SJCRH30 (cell line): Measurements from ENCODE around the gene SLC44A1. TPM values are rescaled to one million over a fixed set of nuclear protein-coding genes. Genes with fewer than 3 reads are reported as not detected.

Source experiments
- DNase-seq, 2 experiments: peaks; one replicate each; pipeline ENCODE4 v3.0.0-alpha.2; 2015 to 2020
- H3K27ac ChIP-seq: fragments of 250-450 bp; sonication (Bioruptor Pico); 2 replicates; pipeline ENCODE4 v1.5.1; 2020; ENCODE audit warnings: mild to moderate bottlenecking, moderate library complexity
- H3K27me3 ChIP-seq: fragments of 250-450 bp; sonication (Bioruptor Pico); 2 replicates; pipeline ENCODE4 v1.5.1; 2020; ENCODE audit warnings: mild to moderate bottlenecking, moderate library complexity
- H3K36me3 ChIP-seq: fragments of 250-450 bp; sonication (Bioruptor Pico); 2 replicates; pipeline ENCODE4 v1.5.1; 2020; ENCODE audit warnings: mild to moderate bottlenecking, moderate library complexity
- H3K4me1 ChIP-seq: fragments of 250-450 bp; sonication (Bioruptor Pico); 2 replicates; pipeline ENCODE4 v1.5.1; 2020; ENCODE audit warnings: mild to moderate bottlenecking, moderate library complexity
- H3K4me3 ChIP-seq: fragments of 250-450 bp; sonication (Bioruptor Pico); 2 replicates; pipeline ENCODE4 v1.5.1; 2020; ENCODE audit warnings: mild to moderate bottlenecking, moderate library complexity
- H3K9me3 ChIP-seq: fragments of 250-450 bp; sonication (Bioruptor Pico); replicated peaks from 2 replicates; pipeline ENCODE4 v1.5.1; 2020; ENCODE audit warnings: mild to moderate bottlenecking, moderate library complexity
- total RNA-seq: library from RNA; depleted of rRNA; stranded (reverse); fragments of >200 nt; shearing (Covaris generic); gene quantifications from 2 replicates; pipeline ENCODE4 v1.2.3, GENCODE V29; 2014

Gene SLC44A1
- total RNA-seq, 1 experiment from 2014 or later = 17.9 TPM

DNA sequence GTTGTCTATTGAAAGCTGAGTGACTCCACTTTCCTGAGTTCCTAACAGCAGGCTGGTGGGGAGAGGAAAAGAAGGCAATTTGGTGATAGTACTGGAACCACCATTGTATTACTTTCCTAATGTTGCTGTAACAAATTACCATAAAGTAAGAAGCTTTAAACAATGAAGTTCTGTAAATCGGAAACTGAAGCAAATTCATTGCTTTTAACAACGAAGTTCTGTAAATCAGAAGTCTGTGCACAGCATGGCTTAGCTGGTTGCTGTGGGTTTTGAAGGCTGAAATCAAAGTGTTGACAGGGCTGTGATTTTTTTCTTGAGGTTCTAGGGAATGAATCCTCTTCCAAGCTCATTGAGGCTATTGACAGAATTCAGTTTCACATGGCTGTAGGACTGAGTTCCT, 72.3 kb downstream of the SLC44A1 start:
- no peaks in the 10 kb centered on the region for H3K27me3 ChIP-seq
- no peak for DNase-seq
- no peaks in the 10 kb centered on the region for H3K36me3 ChIP-seq
- H3K27ac ChIP-seq = no peak overlapping the region
- no peak overlapping the region for H3K4me3 ChIP-seq
- no peaks in the 10 kb centered on the region for H3K9me3 ChIP-seq
- H3K4me1 ChIP-seq = no peaks in the 10 kb centered on the region

DNA sequence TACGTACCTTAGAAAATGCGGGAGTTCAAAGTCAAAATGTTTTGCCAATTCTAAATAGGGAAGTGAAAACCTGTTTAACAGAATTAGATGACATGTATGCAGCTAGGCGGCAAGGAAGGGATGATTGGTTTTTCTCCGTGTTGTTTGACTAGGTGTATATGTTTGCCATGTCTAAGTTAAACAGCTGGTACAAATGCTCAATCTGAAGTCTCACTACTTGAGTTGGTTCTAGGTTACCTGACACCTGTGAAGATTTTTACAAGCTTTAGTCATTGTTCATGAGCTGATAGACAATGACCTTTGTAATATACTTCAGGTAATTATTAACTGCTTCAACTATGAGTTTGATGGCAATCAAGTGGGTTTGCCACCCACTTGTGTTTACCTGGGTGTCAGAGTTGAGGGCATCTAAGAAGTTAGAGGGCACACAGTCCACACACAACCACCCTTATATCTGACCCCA, 74.3 kb downstream of the SLC44A1 start:
- no peak for DNase-seq

GRCh38 chr9:105319202-105319813, 74.9 kb downstream of the SLC44A1 start:
- no peak for DNase-seq
- Histone ChIP-seq H3K9me3 (no peaks in the 10 kb centered on the region), H3K4me3 (no peak overlapping the region), H3K27me3 (no peaks in the 10 kb centered on the region), H3K4me1 (no peaks in the 10 kb centered on the region), H3K27ac (no peak overlapping the region), H3K36me3 (no peaks in the 10 kb centered on the region)

More for the DNA sequence above, 74.3 kb downstream of the SLC44A1 start:
- H3K27ac ChIP-seq = no peak overlapping the region
- H3K4me1 ChIP-seq = no peaks in the 10 kb centered on the region
- H3K4me3 ChIP-seq = no peak overlapping the region
- H3K27me3 ChIP-seq = no peaks in the 10 kb centered on the region
- no peaks in the 10 kb centered on the region for H3K9me3 ChIP-seq
- H3K36me3 ChIP-seq = no peaks in the 10 kb centered on the region

GRCh38 chr9:105320568-105320967, 76.1 kb downstream of the SLC44A1 start:
- no peaks in the 10 kb centered on the region for H3K36me3 ChIP-seq
- no peak overlapping the region for H3K27ac ChIP-seq
- no peak for DNase-seq
- no peaks in the 10 kb centered on the region for H3K9me3 ChIP-seq
- no peaks in the 10 kb centered on the region for H3K27me3 ChIP-seq
- H3K4me1 ChIP-seq = no peaks in the 10 kb centered on the region
- H3K4me3 ChIP-seq = no peak overlapping the region

DNA sequence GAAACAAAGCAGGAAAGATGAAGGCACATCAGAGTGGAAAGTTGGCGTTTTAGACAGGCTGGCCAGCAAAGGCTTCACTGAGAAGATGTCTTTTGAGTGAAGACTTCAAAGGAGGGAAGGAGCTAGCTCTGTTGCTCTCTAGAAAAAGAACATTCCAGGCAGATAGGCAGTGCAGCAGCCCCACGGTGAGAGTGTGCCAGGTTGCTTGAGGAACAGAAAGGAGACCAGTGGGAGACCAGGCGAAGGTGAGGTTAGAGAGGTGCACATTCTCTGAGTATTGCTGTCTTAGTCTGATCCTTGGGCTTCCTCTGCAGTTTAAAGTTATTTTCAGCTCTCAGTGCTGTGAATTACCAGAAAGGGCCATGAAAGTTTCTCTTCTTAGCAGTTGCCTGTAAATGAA, 83.8 kb downstream of the SLC44A1 start:
- no peaks in the 10 kb centered on the region for H3K27me3 ChIP-seq
- no peak for DNase-seq
- no peaks in the 10 kb centered on the region for H3K36me3 ChIP-seq
- H3K9me3 ChIP-seq = no peaks in the 10 kb centered on the region
- H3K4me1 ChIP-seq = no peaks in the 10 kb centered on the region
- no peak overlapping the region for H3K27ac ChIP-seq
- no peak overlapping the region for H3K4me3 ChIP-seq

DNA sequence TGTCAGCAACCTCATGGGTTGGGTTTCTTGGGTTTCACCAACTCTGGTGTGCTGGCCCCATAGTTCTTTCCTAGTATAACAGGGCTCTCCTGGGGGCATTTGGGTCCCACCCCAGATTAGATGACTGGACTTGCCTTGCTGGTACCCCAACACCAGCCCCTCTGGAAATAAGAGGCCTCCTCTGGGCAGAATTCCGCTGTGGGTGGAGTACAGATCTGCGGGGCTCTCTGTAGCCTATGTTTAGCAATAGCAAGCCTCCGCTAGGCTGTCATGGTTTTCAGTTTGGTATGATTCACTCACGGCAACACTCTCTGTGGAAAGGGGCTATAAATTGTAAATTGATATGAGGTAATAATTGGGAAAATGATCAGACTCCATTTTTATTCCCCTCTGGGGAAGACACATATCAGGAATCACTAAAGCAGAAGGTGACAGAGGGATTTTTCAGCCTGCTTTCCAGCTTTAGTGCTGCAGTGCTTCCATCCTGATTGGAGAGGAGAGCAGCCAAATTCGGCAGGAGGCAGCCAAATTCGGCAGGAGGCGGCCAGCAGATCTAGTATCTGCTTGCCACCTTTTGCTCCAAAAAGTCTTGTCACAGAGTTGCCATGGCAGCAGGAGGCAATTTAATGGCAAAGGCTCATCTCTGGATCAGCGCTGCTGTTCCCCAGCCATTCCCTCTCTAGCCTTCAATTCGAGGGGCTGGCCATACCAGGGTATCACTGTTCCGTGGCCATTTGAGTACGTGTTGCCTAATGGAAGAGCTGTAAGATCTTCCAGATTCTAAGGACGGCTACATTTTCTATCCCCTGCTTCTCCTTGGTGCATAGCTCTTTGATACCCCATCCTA, 84.6 kb downstream of the SLC44A1 start:
- no peak for DNase-seq

DNA sequence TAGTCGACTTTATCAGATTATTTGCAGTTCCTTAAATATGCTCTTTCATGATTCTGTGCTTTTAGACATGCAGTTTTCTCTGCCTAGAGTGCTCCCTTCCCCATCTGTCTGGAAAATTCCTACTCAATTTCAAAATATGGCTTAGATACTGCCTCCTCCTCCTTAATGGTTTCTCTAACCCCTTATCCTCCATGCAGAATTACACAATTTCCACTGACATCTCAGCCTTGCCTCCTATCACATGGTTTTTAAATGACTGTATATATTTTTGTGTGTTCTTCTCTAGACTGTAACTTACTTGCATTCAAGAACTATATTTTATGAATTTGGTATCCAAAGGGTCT, 85.2 kb downstream of the SLC44A1 start:
- no peak for DNase-seq
- no peak overlapping the region for H3K4me3 ChIP-seq
- H3K4me1 ChIP-seq = no peaks in the 10 kb centered on the region
- H3K27ac ChIP-seq = no peak overlapping the region
- no peaks in the 10 kb centered on the region for H3K36me3 ChIP-seq
- H3K27me3 ChIP-seq = no peaks in the 10 kb centered on the region
- H3K9me3 ChIP-seq = no peaks in the 10 kb centered on the region

More for the DNA sequence above, 84.6 kb downstream of the SLC44A1 start:
- H3K4me1 ChIP-seq = no peaks in the 10 kb centered on the region
- H3K27ac ChIP-seq = no peak overlapping the region
- H3K36me3 ChIP-seq = no peaks in the 10 kb centered on the region
- no peaks in the 10 kb centered on the region for H3K9me3 ChIP-seq
- no peaks in the 10 kb centered on the region for H3K27me3 ChIP-seq
- H3K4me3 ChIP-seq = no peak overlapping the region

GRCh38 chr9:105330201-105330600, 85.8 kb downstream of the SLC44A1 start:
- no peak for DNase-seq
- Histone ChIP-seq H3K4me1 (no peaks in the 10 kb centered on the region), H3K27me3 (no peaks in the 10 kb centered on the region), H3K9me3 (no peaks in the 10 kb centered on the region), H3K27ac (no peak overlapping the region), H3K4me3 (no peak overlapping the region), H3K36me3 (no peaks in the 10 kb centered on the region)

DNA sequence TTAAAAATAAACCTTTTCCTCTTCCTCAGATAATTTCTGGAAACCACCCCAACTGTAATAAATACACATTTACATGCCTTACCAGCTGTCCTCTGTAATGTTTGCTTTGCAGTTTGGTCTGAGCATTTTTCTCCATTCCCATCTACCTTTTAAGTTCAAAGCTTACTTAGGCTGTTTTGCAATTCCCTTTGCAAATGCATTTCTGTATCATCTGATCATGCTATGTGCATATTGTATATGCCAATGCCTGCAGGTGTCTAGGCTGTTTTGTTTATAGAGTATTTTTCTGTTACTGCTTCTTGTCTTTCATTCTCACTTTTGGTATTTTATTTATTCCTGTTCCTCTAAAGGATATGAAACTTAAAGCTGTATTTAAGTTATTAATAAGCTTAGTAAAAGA, 86.3 kb downstream of the SLC44A1 start:
- Histone ChIP-seq H3K4me1 (no peaks in the 10 kb centered on the region), H3K27me3 (no peaks in the 10 kb centered on the region), H3K36me3 (no peaks in the 10 kb centered on the region), H3K9me3 (no peaks in the 10 kb centered on the region), H3K4me3 (no peak overlapping the region), H3K27ac (no peak overlapping the region)
- no peak for DNase-seq

- H3K4me1 ChIP-seq = no peaks in the 10 kb centered on the region
- DNase-seq = no peak
- H3K36me3 ChIP-seq = no peaks in the 10 kb centered on the region
- no peak overlapping the region for H3K27ac ChIP-seq
- no peaks in the 10 kb centered on the region for H3K9me3 ChIP-seq
- H3K27me3 ChIP-seq = no peaks in the 10 kb centered on the region
- H3K4me3 ChIP-seq = no peak overlapping the region
These were observed 86.7 kb downstream of the SLC44A1 start for GRCh38 chr9:105331160-105331559.

DNA sequence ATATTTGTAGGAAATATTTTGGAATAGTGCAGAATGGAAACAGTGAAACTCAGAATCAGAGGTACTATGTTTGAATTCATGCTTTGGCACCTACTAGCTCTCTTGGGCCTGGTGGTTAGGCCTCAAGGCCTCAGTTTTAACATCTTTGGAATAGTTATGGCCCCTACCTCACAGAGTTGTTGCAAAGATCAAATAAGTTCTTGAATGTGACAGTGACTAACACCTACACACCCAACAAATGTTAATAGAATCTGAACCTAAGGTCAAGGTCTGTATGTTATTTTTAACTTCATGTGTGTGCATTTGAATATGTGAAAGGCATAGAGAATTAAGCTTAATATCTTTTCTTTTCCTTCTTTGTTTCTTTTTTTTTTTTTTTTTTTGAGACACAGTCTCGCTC, 87.3 kb downstream of the SLC44A1 start:
- no peak overlapping the region for H3K4me3 ChIP-seq
- H3K9me3 ChIP-seq = no peaks in the 10 kb centered on the region
- no peaks in the 10 kb centered on the region for H3K4me1 ChIP-seq
- DNase-seq = no peak
- no peak overlapping the region for H3K27ac ChIP-seq
- H3K27me3 ChIP-seq = no peaks in the 10 kb centered on the region
- H3K36me3 ChIP-seq = 0 out of 2 replicates have a peak, but pooled peaks cover under 1% of the 10 kb centered on the region

- Histone ChIP-seq H3K9me3 (no peaks in the 10 kb centered on the region), H3K27me3 (no peaks in the 10 kb centered on the region), H3K36me3 (0 out of 2 replicates have a peak, but pooled peaks cover 2% of the 10 kb centered on the region), H3K27ac (no peak overlapping the region), H3K4me1 (no peaks in the 10 kb centered on the region), H3K4me3 (no peak overlapping the region)
- no peak for DNase-seq
These were observed 88.0 kb downstream of the SLC44A1 start for GRCh38 chr9:105332471-105332870.

- Histone ChIP-seq H3K4me1 (no peaks in the 10 kb centered on the region), H3K27me3 (no peaks in the 10 kb centered on the region), H3K9me3 (no peaks in the 10 kb centered on the region), H3K4me3 (no peak overlapping the region), H3K27ac (no peak overlapping the region), H3K36me3 (0 out of 2 replicates have a peak, but pooled peaks cover 5% of the 10 kb centered on the region)
- no peak for DNase-seq
These were observed 88.6 kb downstream of the SLC44A1 start for GRCh38 chr9:105333076-105333475.

DNA sequence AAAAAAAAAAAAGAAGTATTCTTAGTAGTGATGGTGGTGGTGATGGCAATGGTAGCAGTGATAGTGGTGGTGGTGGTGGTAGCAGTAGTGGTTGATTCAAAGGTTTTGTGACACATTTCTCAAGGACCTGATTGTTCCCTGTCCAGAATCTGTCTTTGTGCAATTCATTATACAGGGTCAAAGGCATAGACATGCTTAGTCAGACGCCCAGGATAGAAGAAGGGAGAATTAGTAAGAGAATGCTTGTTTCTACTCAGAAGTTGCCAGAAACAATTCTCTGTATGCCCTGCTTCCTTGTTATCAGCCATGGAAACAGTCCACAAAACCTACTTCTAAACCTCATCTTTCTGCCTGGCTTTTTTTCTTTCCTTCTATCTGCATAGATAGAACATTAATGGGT, 89.4 kb downstream of the SLC44A1 start:
- H3K4me1 ChIP-seq = no peaks in the 10 kb centered on the region
- no peak overlapping the region for H3K4me3 ChIP-seq
- no peaks in the 10 kb centered on the region for H3K27me3 ChIP-seq
- no peak overlapping the region for H3K27ac ChIP-seq
- H3K9me3 ChIP-seq = no peaks in the 10 kb centered on the region
- no peak for DNase-seq
- H3K36me3 ChIP-seq = 0 out of 2 replicates have a peak, but pooled peaks cover 5% of the 10 kb centered on the region

DNA sequence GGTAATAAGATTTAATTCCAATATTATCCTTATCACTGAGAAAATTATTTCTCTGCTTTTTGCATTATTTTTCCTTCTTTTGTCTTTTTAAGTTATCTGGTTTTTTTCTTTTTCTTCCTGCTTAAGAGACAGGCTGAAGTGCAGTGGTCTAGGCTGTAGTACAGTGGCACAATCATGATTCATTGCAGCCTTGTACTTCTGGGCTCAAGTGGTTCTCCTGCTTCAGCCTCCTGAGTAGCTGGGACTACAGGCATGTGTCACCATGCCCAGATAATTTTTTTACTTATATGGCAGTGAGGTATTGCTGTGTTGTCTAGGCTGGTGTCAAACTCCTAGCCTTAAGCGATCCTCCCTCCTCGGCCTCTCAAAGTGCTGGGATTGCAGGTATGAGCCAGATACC, 93.9 kb downstream of the SLC44A1 start:
- Histone ChIP-seq H3K4me1 (no peaks in the 10 kb centered on the region), H3K27ac (no peak overlapping the region), H3K9me3 (no peaks in the 10 kb centered on the region), H3K36me3 (0 out of 2 replicates have a peak, but pooled peaks cover 5% of the 10 kb centered on the region), H3K4me3 (no peak overlapping the region), H3K27me3 (no peaks in the 10 kb centered on the region)
- no peak for DNase-seq
